HPDE6-E6E7 (cell line): Measurements from ENCODE around the gene UGGT1.

Experiments
- DNase-seq: peaks from one replicate; pipeline ENCODE4 v3.0.0; 2011; ENCODE audit warnings: missing footprints; ENCODE audit errors: extremely low spot score

Gene UGGT1, protein sequence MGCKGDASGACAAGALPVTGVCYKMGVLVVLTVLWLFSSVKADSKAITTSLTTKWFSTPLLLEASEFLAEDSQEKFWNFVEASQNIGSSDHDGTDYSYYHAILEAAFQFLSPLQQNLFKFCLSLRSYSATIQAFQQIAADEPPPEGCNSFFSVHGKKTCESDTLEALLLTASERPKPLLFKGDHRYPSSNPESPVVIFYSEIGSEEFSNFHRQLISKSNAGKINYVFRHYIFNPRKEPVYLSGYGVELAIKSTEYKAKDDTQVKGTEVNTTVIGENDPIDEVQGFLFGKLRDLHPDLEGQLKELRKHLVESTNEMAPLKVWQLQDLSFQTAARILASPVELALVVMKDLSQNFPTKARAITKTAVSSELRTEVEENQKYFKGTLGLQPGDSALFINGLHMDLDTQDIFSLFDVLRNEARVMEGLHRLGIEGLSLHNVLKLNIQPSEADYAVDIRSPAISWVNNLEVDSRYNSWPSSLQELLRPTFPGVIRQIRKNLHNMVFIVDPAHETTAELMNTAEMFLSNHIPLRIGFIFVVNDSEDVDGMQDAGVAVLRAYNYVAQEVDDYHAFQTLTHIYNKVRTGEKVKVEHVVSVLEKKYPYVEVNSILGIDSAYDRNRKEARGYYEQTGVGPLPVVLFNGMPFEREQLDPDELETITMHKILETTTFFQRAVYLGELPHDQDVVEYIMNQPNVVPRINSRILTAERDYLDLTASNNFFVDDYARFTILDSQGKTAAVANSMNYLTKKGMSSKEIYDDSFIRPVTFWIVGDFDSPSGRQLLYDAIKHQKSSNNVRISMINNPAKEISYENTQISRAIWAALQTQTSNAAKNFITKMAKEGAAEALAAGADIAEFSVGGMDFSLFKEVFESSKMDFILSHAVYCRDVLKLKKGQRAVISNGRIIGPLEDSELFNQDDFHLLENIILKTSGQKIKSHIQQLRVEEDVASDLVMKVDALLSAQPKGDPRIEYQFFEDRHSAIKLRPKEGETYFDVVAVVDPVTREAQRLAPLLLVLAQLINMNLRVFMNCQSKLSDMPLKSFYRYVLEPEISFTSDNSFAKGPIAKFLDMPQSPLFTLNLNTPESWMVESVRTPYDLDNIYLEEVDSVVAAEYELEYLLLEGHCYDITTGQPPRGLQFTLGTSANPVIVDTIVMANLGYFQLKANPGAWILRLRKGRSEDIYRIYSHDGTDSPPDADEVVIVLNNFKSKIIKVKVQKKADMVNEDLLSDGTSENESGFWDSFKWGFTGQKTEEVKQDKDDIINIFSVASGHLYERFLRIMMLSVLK (N-terminal part only)

DNA sequence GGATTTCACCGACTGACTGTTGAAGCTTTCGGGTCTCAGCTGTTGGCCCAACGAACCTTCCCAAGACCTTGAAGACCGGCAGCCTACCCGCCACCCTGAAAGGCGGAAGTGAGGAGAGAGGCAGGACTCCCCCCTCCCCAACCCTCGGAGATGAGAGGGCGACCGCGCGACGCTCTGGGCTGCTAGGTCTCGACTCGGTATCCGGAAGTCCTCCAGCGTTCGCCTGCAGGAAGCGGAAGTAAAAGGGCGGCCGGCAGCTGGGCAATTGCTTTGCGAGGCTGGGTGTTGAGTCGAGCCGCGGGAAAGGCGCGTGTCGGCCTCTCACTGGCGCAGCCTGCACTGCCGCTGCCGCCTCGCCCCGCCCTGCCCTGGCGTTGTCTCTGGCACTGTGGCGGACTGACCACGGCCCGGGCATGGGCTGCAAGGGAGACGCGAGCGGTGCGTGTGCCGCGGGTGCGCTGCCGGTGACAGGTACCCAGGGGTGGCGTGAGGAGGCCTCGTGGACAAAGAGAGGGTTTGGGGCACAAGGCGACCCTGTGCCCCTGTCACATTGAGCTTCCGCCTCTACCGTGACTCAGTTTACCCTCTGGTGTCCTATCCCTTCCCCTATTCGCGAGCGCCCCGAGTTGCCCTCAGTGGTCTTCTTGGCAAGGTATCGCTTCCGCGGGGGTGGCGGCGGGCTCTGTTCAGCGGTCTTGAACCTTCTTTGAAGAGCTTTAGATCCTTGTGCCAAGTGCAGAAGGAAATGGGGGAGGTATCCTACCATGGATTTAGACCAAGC lies at the start of gene UGGT1:
TSS of gene UGGT1 (plus strand) at position 256 of the 781 bp plus-strand sequence. CDS start at position 414, 158 bp downstream.
- peak; percentile 89 for DNase-seq

GRCh38 chr2:128041561-128041960 lies 49.4 kb upstream of the UGGT1 start:
- no peak for DNase-seq

DNA sequence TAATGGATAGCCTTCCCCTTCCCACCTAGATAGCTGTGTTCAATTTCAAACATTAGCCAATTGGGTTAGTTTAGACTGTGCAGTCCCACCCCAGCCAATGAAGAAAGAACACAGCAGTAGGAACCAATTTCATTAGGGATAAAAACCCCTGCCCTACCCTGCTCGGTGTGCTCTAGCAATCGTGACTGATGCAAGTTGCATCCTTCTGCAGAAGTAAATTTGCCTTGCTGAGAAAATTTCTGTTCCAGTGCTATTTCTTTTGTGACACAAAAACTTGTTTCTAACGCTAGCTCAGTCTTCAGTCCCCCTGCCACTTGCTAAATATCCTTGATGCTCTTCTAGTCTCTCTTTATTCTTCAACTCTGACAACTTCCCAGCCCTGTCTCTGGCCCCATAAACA lies 48.0 kb upstream of the UGGT1 start:
- DNase-seq, result no peak

- no peak for DNase-seq
These were observed 37.7 kb upstream of the UGGT1 start for GRCh38 chr2:128053331-128053730.

GRCh38 chr2:128054104-128054885 lies 36.7 kb upstream of the UGGT1 start:
- no peak for DNase-seq

DNA sequence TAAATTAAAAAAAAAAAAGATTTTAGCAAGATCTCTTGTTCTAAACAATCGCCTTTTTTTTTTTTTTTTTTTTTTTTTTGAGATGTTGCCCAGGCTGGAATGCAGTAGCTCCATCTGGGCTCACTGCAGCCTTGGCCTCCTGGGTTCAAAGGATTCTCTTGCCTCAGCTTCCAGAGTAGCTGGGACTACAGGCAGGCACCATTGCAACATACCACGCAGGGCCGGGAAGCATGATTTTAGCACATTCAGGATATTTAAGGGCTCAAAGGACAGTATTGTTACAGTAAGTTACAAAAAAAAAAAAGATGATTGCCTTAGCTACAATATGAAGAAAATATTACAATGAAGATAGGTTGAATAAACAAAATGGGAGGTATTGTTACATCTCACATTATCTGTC lies 33.7 kb upstream of the UGGT1 start:
- DNase-seq, result no peak

DNA sequence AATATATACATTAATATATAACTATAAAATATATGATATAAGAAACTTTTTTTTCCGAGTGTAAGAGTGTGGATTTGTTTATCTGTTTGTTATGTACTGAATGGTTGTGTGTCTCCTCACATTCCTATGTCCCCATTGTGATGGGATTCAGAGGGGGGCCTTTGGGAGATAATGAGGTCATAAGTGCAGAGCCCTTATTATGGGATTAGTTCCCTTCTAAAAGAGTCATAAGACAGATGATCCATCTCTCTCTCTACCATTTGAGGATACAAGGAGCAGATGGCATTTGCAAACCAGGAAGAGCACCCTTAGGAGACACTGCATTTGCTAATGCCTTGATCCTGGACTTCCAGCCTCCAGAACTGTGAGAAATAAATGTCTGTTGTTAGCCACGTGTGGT lies 32.9 kb upstream of the UGGT1 start:
- no peak for DNase-seq

DNA sequence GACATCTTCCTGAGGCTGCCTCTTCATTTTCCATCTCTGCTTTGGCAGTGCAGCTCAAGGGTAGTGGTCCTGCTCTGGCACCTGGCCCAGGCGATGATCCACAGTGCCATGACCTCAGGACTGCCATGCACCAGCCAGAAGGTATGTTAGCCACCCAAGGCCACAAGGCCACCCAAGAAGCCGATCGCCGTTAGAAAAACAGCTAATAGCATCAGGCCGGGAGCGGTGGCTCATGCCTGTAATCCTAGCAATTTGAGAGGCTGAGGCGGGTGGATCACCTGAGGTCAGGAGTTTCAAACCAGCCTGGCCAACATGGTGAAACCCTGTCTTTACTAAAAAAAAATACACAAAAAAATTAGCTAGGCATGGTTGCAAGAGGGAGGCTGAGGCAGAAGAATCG lies 28.4 kb upstream of the UGGT1 start:
- no peak for DNase-seq

- no peak for DNase-seq
These were observed 26.6 kb upstream of the UGGT1 start for GRCh38 chr2:128064353-128064752.

- DNase-seq, result no peak
These were observed 21.2 kb upstream of the UGGT1 start for GRCh38 chr2:128069769-128070168.

DNA sequence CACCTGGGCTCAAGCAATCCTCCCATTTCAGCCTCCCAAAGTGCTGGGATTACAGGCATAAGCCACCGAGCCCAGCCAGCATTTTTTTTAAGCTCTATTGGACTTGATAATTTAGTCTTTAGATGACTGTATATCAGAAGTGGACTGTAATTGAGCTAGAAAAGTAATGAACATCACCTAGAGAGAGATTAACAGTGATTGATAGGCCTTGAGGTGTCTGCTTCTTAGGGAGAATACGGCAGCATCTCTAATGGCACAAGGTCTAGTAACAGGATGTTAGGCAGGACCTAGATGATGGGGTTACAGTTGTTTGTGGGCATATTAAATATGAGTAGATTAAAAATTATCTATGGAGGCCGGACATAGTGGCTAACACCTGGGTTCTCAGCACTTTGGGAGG lies 17.7 kb upstream of the UGGT1 start:
- DNase-seq, result no peak

GRCh38 chr2:128076461-128077106 lies 14.4 kb upstream of the UGGT1 start:
- DNase-seq, result no peak

GRCh38 chr2:128084757-128085156 lies 6.2 kb upstream of the UGGT1 start:
- no peak for DNase-seq

DNA sequence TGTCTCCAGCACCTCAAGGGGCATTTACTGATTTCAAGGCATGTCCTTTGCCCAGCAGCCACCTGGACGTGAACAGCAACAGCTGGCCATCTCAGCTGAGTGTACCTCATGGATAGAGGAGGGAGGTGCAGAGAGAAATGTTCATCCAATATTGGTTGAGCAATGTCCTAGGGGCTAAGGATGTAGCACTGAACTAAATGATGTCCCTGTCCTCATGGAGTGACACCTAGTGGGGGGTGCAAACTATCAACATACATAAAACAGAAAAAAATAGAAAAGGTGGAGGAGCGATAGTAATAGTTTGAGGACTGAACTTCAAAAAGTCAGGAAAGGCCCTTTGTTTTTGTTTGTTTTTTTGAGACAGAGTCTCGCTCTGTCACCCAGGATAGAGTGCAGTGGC lies 4.8 kb upstream of the UGGT1 start:
- no peak for DNase-seq

DNA sequence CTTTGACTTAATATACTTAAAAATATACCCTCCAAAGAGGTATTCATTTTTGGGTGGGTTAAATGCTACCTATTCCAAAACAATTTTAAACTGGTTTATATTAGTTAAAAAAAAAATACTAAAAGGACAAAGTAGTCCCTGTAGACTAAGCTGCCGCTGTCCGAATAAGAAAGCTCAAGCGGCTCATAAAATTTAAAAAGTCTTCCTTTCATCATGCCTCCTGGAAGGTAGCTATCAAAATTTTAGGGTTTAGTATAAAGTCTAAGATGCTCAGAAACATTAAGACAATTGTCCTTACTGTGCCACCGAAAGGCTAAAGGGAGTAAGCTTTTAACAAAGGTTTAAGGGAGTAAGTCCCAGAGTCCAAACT lies 440 bp upstream of the UGGT1 start:
- no peak for DNase-seq

DNA sequence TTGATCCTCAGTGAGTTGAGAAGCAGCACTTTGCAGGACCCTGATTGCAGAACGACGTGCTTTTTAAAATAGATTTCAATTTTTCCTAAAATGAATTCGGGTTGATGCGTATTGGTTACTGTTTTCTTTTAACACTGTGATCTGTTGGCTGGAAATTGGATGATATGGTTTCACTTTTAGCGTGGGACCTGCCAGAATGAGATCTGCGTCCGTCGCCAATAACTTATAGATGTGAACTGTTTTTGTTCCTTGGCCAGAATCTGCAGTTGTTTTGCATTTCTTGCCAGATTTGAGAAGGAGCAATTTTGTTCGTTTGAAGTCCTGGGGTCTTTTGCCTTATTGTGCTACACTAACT lies 703 bp downstream of the UGGT1 start:
- DNase-seq, result no peak

GRCh38 chr2:128092656-128093055 lies 1.7 kb downstream of the UGGT1 start:
- DNase-seq, result no peak

DNA sequence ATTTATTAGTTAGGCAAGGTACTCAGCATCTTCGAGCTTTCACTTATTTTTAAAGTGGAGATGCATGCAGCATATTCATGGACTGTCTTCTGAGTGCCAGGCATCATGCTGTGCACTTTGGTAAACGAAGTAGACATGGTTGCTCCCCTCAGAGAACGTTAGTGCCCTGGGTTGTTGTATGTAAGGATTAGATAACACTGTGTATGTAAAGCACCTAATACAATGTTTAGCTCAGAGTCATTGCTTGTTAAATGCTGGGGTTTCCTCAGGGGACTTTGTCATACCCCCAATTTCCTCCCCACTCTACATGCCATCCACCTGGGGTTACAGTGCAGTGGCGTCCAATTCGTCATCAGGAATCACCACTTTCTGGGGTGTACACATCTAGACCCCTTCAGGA lies 2.8 kb downstream of the UGGT1 start:
- DNase-seq, result no peak

GRCh38 chr2:128095201-128095600 lies 4.2 kb downstream of the UGGT1 start:
- DNase-seq, result no peak

GRCh38 chr2:128103407-128103806 lies 12.4 kb downstream of the UGGT1 start:
- no peak for DNase-seq
